ENCODE data around the gene APLP1. TPM values are rescaled to one million over a fixed set of nuclear protein-coding genes. Genes with fewer than 3 reads are reported as not detected.

The APLP1 gene
- total RNA-seq, 6 experiments from 2014 or later: 24.3 to 39.7 (median 38.1) TPM

- peak overlapping the region; percentile 95 for H3K4me3 Mint-ChIP-seq
- H3K27me3 Mint-ChIP-seq (ENCODE audit: insufficient read depth): peaks cover 2% of the 10 kb centered on the region; the same call in 1 of the 2 replicates
- H3K36me3 Mint-ChIP-seq (ENCODE audit: low read depth): no peaks in the 10 kb centered on the region
- H3K9me3 Mint-ChIP-seq: no peaks in the 10 kb centered on the region
- no peak for TF ChIP-seq CTCF (IDR thresholded peaks at IDR 0.05)
- peak overlapping the region; percentile 91 for H3K27ac Mint-ChIP-seq
- peaks cover 51% of the 10 kb centered on the region for H3K4me1 Mint-ChIP-seq (ENCODE audit: low read depth)
- DNase-seq: peak; percentile 79
These were observed 32.8 kb downstream of the APLP1 start for GRCh38 chr19:35901055-35901644.

- Mint-ChIP-seq H3K27ac (peak within 1 kb of the TSS; percentile 91), H3K4me1 (ENCODE audit: low read depth) (peaks cover 60% of the 10 kb centered on the region), H3K27me3 (ENCODE audit: insufficient read depth) (peaks cover 2% of the 10 kb centered on the region; the same call in 1 of the 2 replicates), H3K36me3 (ENCODE audit: low read depth) (no peaks in the 10 kb centered on the region), H3K9me3 (no peaks in the 10 kb centered on the region), H3K4me3 (peak within 1 kb of the TSS; percentile 95)
- no peak for TF ChIP-seq CTCF (IDR thresholded peaks at IDR 0.05)
- DNase-seq: peak; percentile 46
These were observed 33.7 kb downstream of the APLP1 start, which contains the start of gene HCST for GRCh38 chr19:35901854-35902661. Gene HCST (plus strand): TSS chr19:35902529. CDS start chr19:35902594, 65 bp downstream.

GRCh38 chr19:35902870-35903475 lies 34.6 kb downstream of the APLP1 start:
- TF ChIP-seq CTCF (IDR thresholded peaks at IDR 0.05): no peak
- H3K27ac Mint-ChIP-seq: peak overlapping the region; percentile 91
- no peaks in the 10 kb centered on the region for H3K9me3 Mint-ChIP-seq
- H3K27me3 Mint-ChIP-seq (ENCODE audit: insufficient read depth): peaks cover 2% of the 10 kb centered on the region; the same call in 1 of the 2 replicates
- DNase-seq: no peak
- peaks cover 61% of the 10 kb centered on the region for H3K4me1 Mint-ChIP-seq (ENCODE audit: low read depth)
- no peaks in the 10 kb centered on the region for H3K36me3 Mint-ChIP-seq (ENCODE audit: low read depth)
- H3K4me3 Mint-ChIP-seq: peak overlapping the region; percentile 86

GRCh38 chr19:35903550-35904179 lies 35.3 kb downstream of the APLP1 start:
- DNase-seq: peak; percentile 80
- peak overlapping the region; percentile 91 for H3K27ac Mint-ChIP-seq

More at GRCh38 chr19:35903550-35904179, 35.3 kb downstream of the APLP1 start:
- peak; percentile 18; the same call in 1 of the 2 replicates for TF ChIP-seq CTCF (IDR thresholded peaks at IDR 0.05)
- H3K27me3 Mint-ChIP-seq (ENCODE audit: insufficient read depth): peaks cover 2% of the 10 kb centered on the region; the same call in 1 of the 2 replicates
- peaks cover 58% of the 10 kb centered on the region for H3K4me1 Mint-ChIP-seq (ENCODE audit: low read depth)
- H3K9me3 Mint-ChIP-seq: no peaks in the 10 kb centered on the region
- peak overlapping the region; percentile 86 for H3K4me3 Mint-ChIP-seq
- no peaks in the 10 kb centered on the region for H3K36me3 Mint-ChIP-seq (ENCODE audit: low read depth)
